Measurements from ENCODE around the gene RAD51B. TPM values are rescaled to one million over a fixed set of nuclear protein-coding genes. Genes with fewer than 3 reads are reported as not detected.
"Not testable (repeated sequence)": the region's sequence is repeated elsewhere in the genome, so short reads cannot be mapped to it uniquely, and the experiment has no call there.

The RAD51B gene
- total RNA-seq, 1 experiment from 2014 or later = 28.9 TPM

GRCh38 chr14:68020999-68021663, 201.6 kb downstream of the RAD51B start:
- DNase-seq (ENCODE audit: low read depth, low spot score) = peak; percentile 76
- in situ Hi-C loops (cut with HindIII; ENCODE audit: low pct_unique_long_range_greater_than_20kb, low sequenced_read_pairs) = no loop called here

GRCh38 chr14:68027276-68027675, 207.7 kb downstream of the RAD51B start:
- in situ Hi-C loops (cut with HindIII; ENCODE audit: low pct_unique_long_range_greater_than_20kb, low sequenced_read_pairs) = no loop called here
- no peak for DNase-seq (ENCODE audit: low read depth, low spot score)

- in situ Hi-C loops (cut with HindIII; ENCODE audit: low pct_unique_long_range_greater_than_20kb, low sequenced_read_pairs) = no loop called here
Observed at GRCh38 chr14:68028075-68028474, 208.5 kb downstream of the RAD51B start.

GRCh38 chr14:68031011-68031410, 211.4 kb downstream of the RAD51B start:
- DNase-seq (ENCODE audit: low read depth, low spot score); in situ Hi-C loops (cut with HindIII; ENCODE audit: low pct_unique_long_range_greater_than_20kb, low sequenced_read_pairs): not testable (repeated sequence)

More at GRCh38 chr14:68028075-68028474, 208.5 kb downstream of the RAD51B start:
- DNase-seq (ENCODE audit: low read depth, low spot score) = no peak

- in situ Hi-C loops (cut with HindIII; ENCODE audit: low pct_unique_long_range_greater_than_20kb, low sequenced_read_pairs) = no loop called here
- no peak for DNase-seq (ENCODE audit: low read depth, low spot score)
Observed at GRCh38 chr14:68032154-68032553, 212.6 kb downstream of the RAD51B start.

- no peak for DNase-seq (ENCODE audit: low read depth, low spot score)
- in situ Hi-C loops (cut with HindIII; ENCODE audit: low pct_unique_long_range_greater_than_20kb, low sequenced_read_pairs) = no loop called here
Observed at GRCh38 chr14:68033336-68033932, 213.9 kb downstream of the RAD51B start.

GRCh38 chr14:68034896-68035295, 215.3 kb downstream of the RAD51B start:
- in situ Hi-C loops (cut with HindIII; ENCODE audit: low pct_unique_long_range_greater_than_20kb, low sequenced_read_pairs) = no loop called here
- DNase-seq (ENCODE audit: low read depth, low spot score) = no peak

GRCh38 chr14:68036202-68036601, 216.6 kb downstream of the RAD51B start:
- in situ Hi-C loops (cut with HindIII; ENCODE audit: low pct_unique_long_range_greater_than_20kb, low sequenced_read_pairs) = no loop called here
- DNase-seq (ENCODE audit: low read depth, low spot score) = no peak

- in situ Hi-C loops (cut with HindIII; ENCODE audit: low pct_unique_long_range_greater_than_20kb, low sequenced_read_pairs) = no loop called here
- DNase-seq (ENCODE audit: low read depth, low spot score) = no peak
Observed at GRCh38 chr14:68039593-68039992, 220.0 kb downstream of the RAD51B start.

- in situ Hi-C loops (cut with HindIII; ENCODE audit: low pct_unique_long_range_greater_than_20kb, low sequenced_read_pairs) = no loop called here
- DNase-seq (ENCODE audit: low read depth, low spot score) = no peak
Observed at GRCh38 chr14:68040633-68041369, 221.2 kb downstream of the RAD51B start.

GRCh38 chr14:68041876-68042354, 222.3 kb downstream of the RAD51B start:
- DNase-seq (ENCODE audit: low read depth, low spot score) = no peak
- in situ Hi-C loops (cut with HindIII; ENCODE audit: low pct_unique_long_range_greater_than_20kb, low sequenced_read_pairs) = no loop called here

GRCh38 chr14:68042586-68043210, 223.1 kb downstream of the RAD51B start:
- in situ Hi-C loops (cut with HindIII; ENCODE audit: low pct_unique_long_range_greater_than_20kb, low sequenced_read_pairs) = no loop called here
- no peak for DNase-seq (ENCODE audit: low read depth, low spot score)

- in situ Hi-C loops (cut with HindIII; ENCODE audit: low pct_unique_long_range_greater_than_20kb, low sequenced_read_pairs) = no loop called here
Observed at GRCh38 chr14:68043752-68044151, 224.2 kb downstream of the RAD51B start.

GRCh38 chr14:68047906-68048305, 228.3 kb downstream of the RAD51B start:
- DNase-seq (ENCODE audit: low read depth, low spot score) = no peak
- in situ Hi-C loops (cut with HindIII; ENCODE audit: low pct_unique_long_range_greater_than_20kb, low sequenced_read_pairs) = no loop called here

More at GRCh38 chr14:68043752-68044151, 224.2 kb downstream of the RAD51B start:
- no peak for DNase-seq (ENCODE audit: low read depth, low spot score)

GRCh38 chr14:68048815-68049214, 229.2 kb downstream of the RAD51B start:
- DNase-seq (ENCODE audit: low read depth, low spot score); in situ Hi-C loops (cut with HindIII; ENCODE audit: low pct_unique_long_range_greater_than_20kb, low sequenced_read_pairs): not testable (repeated sequence)

GRCh38 chr14:68050177-68050576, 230.6 kb downstream of the RAD51B start:
- DNase-seq (ENCODE audit: low read depth, low spot score) = no peak

GRCh38 chr14:68051146-68051545, 231.6 kb downstream of the RAD51B start:
- in situ Hi-C loops (cut with HindIII; ENCODE audit: low pct_unique_long_range_greater_than_20kb, low sequenced_read_pairs) = no loop called here
- DNase-seq (ENCODE audit: low read depth, low spot score) = no peak

More at GRCh38 chr14:68050177-68050576, 230.6 kb downstream of the RAD51B start:
- in situ Hi-C loops (cut with HindIII; ENCODE audit: low pct_unique_long_range_greater_than_20kb, low sequenced_read_pairs) = no loop called here

- in situ Hi-C loops (cut with HindIII; ENCODE audit: low pct_unique_long_range_greater_than_20kb, low sequenced_read_pairs) = no loop called here
- no peak for DNase-seq (ENCODE audit: low read depth, low spot score)
Observed at GRCh38 chr14:68060198-68060597, 240.6 kb downstream of the RAD51B start.

Measured in SK-MEL-5 (cell line).